Measurements from ENCODE around the gene NELL1.

The NELL1 gene

DNA sequence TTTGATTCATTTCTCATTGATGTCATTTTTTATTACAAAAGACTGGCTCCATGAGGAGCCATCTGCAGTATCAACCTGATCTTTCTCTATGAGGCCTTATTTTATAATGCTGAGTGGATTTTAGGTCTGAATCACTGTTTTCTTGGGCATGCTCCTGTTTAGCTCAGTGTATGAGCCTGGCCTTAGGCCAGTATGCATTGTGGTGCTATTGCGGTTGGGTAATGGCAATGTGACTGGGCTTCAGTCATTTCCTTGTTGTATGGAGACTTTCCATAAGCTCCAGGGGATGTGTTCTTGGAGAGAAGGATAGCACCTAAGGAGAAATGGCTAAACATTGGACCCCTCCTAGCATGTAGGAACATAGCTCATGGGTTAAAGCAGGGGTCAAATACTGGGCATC, 293.2 kb downstream of the NELL1 start:
- DNase-seq (ENCODE audit: low spot score) (no peak), FAIRE-seq (no peak)

DNA sequence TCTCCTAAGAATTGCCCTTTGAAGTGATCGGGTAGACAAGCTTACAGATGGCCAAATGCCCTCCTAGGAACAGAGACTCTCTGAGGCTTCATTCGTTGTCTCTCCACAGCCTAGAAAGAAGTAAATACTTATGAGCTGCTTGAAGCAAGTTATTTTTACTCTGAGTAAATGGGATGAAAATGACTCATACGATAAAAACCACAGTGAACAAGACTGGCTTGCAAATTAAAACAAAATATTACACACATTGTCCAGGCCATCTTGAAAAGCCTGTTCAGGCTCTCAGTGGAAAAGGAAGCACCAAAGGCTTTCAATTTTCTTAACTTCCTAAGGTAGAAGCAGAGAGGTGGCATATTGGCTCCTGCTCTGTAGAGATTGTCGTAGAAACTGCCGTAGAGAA, 294.2 kb downstream of the NELL1 start:
- DNase-seq (ENCODE audit: low spot score) (no peak), FAIRE-seq (no peak)

DNA sequence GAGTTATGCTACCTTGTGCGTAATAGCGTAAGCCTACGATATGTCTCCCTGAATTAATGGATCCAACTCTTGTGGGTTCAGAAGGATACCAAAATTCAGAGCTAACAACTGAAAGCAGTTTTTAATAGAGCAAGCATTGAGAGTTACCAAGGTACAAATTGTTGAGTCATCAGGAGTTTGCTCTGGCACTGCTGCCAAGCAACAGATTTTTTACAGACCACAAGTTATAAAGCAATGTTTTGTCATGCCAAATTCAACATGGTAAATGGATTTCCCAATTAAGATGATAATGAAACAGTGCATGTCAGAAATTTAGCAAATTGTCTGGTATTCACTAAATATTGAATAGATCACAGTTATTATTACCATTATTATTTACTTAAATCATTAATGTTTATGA, 295.6 kb downstream of the NELL1 start:
- DNase-seq (ENCODE audit: low spot score) (no peak), FAIRE-seq (no peak)

DNA sequence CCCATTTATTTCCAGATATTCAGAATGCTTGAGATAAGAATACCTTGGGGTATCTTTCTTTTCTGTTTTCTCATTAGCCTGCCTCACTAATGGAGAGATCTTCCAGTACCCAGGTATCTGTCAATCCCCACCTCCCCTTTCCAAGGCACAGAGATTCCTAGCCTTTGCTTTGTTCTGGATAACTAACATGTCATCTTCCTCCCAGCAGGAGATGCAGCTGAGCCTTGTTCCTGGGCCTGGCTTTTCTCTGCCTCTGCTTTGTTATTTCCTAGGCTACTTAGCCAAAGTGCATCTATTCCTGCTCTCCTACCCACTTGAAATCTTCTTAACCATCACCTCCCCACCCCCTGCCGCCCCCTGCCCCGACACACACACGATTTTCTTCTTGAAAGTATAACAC, 297.1 kb downstream of the NELL1 start:
- DNase-seq (ENCODE audit: low spot score) (no peak), FAIRE-seq (no peak)

DNA sequence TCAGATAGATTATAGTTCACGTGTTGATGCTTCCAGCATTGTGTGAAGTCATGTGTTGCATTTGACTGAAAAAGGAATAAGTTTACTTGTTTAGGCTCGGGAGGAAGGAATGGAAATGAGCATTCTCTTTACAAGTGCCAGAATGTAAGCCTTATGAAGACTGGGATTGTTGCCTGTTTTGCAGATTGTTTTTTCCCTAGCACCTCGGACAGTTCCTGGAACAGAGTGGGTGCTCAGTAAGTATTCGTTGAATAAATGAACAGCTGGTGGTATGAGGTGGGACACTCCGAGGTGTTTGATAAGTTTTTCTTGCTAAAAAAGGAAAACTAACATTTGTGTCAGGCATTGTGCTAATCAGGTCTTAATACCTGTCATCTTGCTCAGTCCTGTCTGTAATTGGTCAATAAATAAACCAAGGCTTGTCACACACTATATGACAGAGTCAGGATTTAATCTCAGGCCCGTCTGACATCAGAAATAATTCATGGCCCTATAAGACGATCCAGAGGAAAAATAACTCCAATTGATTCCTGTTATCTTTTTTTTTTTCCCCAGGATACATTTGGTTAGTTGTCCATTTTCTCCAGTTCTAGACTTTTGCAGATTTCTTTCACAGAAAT, 304.7 kb downstream of the NELL1 start:
- FAIRE-seq (no peak), DNase-seq (ENCODE audit: low spot score) (no peak)

DNA sequence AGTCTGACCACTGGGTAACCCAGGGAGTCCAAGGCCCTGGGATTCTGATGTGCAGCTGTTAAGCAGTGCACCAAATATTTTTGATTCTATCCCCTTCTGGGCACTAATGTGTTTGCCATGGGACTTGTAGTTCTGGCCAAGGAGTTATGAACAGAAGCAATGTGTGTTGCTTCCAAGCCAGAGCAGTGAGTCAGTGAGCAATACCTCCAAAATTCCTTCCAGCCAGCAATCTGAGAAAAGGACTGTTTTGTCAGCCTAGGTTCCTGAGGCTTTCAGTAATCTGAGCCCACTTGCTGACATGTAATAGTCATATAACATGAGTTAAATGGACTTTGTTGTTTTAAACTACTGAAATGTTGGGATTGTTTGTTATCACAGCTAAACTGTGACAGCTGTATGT, 311.4 kb downstream of the NELL1 start:
- FAIRE-seq (no peak), DNase-seq (ENCODE audit: low spot score) (no peak)

DNA sequence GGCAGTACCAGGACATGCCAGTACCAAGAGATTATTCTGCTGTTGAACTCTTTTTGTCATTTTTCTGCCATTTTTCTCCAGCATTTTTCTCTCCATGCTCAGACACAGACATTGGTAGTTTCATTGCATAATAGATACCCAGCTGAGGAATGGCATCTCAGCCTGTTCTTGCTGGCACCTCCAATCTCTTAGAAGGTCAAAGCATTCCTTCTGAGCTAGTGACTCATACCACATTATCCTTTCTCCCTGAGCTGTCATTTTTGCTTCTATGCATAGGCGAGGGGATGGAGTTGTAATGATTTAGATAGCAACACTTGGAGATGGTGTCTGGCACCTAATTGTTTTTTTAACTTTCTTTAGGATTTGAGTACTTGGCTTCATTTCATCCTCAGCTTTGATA, 321.1 kb downstream of the NELL1 start:
- no peak for FAIRE-seq
- DNase-seq (ENCODE audit: low spot score): no peak

DNA sequence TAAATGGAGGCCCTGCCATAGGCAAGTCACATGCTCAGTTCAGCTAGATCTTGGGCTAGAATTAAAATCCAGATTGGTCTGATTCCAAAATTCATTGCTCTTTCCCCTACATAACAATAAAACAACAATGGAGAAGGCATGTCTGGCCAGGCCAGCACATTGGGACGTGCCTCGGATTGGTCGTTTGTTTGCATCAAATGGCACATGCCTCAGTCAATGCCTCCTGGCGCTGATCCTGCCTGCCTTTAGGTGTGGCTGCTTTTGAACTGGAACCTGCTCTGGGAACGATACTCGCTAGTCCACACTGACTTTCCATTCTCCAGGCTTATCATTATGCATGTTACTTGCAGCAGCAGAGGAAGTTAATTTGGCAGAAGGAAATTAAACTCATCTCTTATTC, 322.1 kb downstream of the NELL1 start:
- DNase-seq (ENCODE audit: low spot score): no peak

DNA sequence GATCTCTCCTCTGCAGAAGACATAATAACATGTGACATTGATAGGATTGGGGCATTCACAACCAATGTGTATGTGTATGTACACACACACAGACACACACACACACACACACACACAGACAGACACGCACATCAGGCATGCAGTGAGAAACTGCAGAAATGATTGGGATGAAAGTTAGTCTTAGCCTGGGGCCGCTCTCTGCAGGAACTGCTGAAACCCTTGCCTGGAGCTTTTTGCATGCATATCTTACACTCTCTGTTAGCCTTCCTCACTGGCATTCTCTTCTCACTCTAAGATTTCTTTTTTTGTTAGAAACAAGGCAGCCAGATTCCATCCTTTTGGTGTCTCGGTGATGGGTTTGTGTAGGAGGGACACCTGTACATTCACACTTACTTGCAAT, 337.9 kb downstream of the NELL1 start:
- FAIRE-seq (no peak), DNase-seq (ENCODE audit: low spot score) (no peak)

More for the DNA sequence above, 322.1 kb downstream of the NELL1 start:
- no peak for FAIRE-seq

DNA sequence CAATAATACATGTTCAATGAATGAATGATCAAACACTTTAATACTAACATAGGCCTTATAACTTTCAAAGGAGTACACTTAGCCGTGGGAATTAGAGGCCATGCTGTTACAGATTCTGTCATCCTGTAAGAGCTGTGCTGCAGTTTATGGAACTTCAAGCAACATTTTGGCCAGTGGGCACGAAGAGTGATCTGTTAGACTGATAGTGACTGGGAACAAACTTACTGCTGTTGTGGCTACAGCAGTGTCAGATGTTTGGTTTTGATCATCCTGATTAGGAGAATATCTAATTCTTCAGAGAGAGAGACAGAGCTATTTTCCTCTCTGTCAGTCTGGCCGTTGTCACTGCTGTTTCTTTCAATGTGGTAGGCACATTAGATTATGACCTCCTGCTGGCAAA, 348.9 kb downstream of the NELL1 start:
- DNase-seq (ENCODE audit: low spot score) (no peak), FAIRE-seq (no peak)

DNA sequence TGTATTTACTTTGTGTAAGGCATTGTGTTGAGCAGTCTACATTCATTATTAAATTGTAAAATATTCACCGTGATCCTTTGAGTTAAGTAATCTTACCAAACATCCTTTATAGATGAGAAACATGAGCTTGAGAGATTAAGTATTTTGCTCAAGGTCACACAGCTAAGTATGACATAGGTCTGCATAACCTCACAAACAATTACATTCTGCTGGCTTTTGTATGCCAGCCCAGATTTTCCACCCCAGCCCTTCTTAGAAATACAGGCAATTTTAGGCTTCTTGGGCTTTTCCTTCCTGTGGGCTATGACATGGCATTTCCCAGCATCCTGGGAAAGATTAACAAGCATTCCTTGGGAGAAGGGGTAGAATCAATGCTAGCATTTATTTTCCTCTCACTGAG, 357.3 kb downstream of the NELL1 start:
- FAIRE-seq: no peak
- DNase-seq (ENCODE audit: low spot score): no peak

DNA sequence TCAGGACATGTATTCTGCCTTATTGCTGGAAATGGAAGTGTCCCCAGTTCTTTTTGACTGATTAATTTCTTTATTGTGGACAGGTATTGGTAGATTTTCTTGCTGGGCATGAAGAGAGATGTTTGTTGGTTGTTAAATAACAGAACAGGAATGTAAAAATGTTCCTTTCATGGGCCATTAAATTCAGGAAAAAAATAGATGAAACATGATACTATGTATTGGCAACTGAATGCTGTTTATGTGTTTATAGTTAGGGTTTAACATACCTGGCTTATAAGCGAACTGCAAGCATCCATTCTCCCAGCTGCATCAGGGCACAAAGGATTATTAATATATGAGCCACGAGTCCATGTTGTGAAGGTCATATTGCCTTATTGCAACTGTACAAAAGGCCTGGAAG, 368.5 kb downstream of the NELL1 start:
- DNase-seq (ENCODE audit: low spot score): no peak
- no peak for FAIRE-seq

DNA sequence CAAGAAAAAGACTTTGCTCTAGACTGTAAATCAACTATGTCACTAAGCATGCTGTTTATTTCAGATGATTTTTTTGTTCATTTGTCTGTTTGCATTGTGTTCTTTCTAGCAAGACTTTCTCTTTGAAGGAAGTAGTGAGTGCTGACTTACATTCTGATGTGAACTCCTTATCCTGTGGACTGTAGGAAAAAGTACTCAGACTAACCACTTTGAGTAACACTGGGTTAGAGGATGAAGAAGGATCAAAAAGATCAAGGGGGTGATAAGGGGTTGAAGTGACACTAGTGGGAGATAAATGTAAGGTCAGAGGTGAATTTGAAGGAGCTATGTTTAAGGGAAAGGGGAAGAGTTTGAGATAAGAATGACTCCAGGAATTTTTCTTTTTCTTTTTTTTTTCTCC, 369.4 kb downstream of the NELL1 start:
- DNase-seq (ENCODE audit: low spot score) (no peak), FAIRE-seq (no peak)

DNA sequence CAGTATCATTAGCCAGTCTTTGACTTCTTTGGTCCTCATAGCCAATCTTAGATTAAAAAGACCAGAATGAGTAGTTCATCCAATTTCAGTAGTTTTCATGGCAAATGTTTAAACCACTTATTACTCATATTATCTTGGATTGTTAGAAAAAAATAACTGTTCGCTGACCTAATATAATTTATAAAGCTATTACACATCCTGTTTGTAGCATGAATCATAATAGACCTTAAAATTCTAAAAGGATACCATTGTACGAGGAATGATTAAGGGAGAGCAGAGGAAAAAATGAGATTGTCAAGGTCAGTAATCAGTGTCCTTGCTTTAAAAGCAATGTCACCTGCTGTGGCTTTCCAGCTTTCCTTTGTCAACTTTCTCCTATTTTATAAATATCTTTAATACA, 371.2 kb downstream of the NELL1 start:
- FAIRE-seq: no peak

DNA sequence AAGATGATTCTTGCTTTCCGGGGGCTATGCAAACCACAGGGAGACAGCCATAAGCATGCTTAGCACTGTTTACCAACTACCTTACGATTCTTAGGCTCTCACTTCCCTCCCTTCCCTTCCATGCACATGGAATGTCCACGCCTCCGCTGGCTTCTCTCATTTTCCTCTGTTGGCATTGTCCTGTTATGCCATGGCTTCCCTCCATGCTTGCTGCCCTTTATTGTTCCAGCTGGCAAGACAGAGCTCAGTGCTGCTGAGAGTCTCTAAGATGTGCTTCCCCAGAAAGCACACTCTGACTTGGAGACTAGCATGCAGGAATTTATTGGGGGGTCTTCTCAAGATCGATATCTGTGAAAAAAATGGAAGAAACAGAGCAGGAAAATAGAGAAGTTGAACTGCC, 379.2 kb downstream of the NELL1 start:
- no peak for DNase-seq (ENCODE audit: low spot score)
- FAIRE-seq: no peak

More for the DNA sequence above, 371.2 kb downstream of the NELL1 start:
- DNase-seq (ENCODE audit: low spot score): no peak

DNA sequence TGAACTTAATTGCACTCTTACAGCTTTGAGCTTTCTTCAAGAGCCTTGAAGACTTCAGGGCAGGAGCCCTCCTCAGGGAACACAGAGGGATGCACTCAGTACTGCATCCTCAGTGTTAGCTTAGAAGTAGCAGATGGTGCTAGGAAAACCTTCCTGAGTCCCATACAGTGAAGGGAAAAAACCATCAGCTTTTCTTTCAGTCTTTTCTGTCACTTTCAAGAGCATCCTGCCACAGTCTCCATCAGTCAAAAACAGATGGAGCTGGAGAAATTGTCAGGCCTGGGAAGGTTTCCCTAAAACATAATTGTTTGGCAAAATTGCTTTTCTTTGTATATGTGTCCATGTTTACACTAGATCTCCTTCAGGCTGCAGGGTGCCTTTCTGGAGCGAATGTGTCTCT, 384.1 kb downstream of the NELL1 start:
- no peak for DNase-seq (ENCODE audit: low spot score)
- no peak for FAIRE-seq

DNA sequence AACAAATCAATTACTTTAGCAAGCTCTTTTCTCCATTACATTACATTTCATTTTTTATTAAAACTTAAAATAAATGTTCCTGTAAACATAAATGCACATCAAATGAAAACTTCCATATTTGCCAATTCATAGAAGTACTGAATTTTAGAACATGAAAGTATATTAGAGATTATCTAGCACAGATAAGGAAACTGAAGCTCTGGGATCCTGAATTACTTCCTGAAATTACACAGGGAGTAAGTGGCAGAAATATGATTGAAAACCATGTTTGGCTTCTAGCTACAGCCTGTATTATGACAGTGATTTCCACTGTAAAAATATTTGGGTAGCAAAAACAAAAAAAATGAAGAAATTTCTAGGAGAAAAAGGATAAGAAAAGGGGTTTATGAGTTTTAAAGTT, 387.3 kb downstream of the NELL1 start:
- no peak for FAIRE-seq
- no peak for DNase-seq (ENCODE audit: low spot score)

DNA sequence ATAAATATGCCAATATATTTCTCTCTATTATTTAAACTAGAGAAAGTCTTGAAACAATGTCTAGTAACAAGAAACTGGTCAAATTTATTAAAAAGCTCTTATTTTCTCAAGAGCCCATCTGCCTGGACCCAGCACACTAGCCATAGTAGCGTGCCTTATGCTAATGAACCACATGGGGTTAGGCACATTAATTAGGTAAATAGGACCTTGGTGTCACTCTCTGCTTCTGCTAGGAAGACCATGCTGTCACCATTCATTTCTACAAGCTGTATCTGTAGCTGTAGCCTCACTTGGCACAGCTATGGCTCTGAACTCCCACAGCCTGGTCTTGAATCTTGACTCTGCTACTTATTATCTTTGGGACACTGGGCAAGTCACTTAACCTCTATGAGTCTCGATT, 390.5 kb downstream of the NELL1 start:
- no peak for FAIRE-seq
- DNase-seq (ENCODE audit: low spot score): no peak

DNA sequence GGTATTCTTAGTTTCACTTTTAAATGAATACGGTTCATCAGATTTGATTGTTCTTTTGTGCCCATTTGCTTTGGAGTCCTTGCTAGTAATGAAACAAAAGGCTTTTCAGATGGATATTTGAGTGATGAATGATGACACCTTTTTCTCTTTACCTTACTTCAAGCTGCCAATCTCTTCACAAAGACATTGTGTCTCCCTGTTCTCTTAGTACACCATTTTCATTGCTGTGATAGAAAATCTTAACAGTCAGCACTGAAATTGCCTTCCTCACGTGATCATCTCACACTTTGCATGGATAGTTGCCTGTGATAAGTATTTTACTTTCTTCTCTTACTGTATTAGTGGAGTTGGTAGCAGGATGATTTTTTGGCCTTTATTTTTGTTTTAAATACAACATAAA, 396.6 kb downstream of the NELL1 start:
- FAIRE-seq: no peak
- no peak for DNase-seq (ENCODE audit: low spot score)

DNA sequence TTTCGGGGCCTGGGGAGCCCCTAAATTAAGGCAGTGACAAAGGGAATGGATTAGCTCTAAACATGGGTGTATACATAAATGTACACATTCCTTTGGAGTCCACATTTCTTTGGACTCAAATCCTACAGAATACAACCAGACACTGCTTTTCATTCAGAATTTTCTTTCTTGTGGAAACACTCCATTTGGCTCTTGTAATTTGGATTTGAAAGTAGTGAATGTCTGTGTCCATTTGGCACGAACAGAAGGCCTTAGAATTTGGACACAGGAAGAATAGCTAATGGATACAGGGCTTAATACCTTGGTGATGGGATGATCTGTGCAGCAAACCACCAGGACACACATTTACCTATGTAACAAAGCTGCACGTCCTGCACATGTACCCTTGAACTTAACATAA, 399.5 kb downstream of the NELL1 start:
- DNase-seq (ENCODE audit: low spot score) (no peak), FAIRE-seq (no peak)

DNA sequence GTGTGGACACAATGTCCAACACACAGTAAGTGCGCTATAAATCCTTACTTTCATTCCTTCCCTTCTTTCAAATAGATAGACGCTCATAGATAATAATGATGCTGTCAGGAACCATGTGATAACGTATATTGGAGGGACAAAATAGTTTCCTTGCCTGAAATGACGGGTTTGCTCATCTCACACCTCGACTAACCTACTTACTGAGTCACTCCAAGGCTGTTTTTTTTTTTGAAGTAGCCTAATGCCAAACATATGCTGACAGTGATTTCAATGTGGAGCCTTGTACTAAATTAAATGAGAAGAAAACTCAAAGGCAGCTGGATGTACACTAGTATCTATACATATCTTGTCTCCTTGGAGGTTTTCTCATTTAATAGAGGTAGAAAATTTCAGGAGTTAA, 400.5 kb downstream of the NELL1 start:
- DNase-seq (ENCODE audit: low spot score) (no peak), FAIRE-seq (no peak)

DNA sequence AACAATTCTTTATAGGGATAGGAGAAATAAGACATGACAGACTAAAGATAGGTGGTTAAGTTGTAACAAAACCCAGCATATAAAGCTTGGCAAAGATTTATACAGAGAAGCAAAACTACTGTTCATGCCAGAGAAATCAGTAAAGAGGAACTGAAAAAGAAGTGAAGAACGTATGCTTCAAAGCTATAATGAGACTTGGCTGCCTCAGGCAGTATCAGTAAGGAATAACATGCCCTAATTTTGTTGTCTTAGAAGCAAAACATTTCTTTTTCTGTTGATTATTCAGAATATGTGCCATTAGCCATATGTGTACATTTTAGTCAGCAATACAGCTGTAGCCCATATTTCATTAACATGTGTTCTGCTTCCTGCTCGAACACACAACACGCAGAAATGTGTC, 403.2 kb downstream of the NELL1 start:
- FAIRE-seq: no peak
- no peak for DNase-seq (ENCODE audit: low spot score)

DNA sequence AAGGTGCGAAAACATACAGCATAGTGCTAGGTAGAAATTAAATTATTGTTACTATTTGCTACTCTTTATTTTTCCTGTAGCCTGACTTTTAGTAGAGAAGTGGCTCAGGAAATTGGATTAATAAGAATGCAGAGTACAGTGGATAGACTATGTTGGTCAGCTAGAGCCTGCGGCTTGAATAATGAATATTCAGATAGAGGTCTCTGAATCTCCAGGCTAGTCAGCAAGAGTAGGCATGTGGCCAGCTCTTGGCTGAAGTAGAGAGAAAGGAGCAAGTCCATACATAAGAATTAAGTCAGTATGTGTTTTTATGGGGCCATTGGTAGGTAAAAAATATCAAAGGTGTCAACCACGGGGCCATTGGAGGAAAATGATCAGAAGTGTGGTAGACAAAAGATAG, 413.5 kb downstream of the NELL1 start:
- DNase-seq (ENCODE audit: low spot score) (no peak), FAIRE-seq (no peak)

DNA sequence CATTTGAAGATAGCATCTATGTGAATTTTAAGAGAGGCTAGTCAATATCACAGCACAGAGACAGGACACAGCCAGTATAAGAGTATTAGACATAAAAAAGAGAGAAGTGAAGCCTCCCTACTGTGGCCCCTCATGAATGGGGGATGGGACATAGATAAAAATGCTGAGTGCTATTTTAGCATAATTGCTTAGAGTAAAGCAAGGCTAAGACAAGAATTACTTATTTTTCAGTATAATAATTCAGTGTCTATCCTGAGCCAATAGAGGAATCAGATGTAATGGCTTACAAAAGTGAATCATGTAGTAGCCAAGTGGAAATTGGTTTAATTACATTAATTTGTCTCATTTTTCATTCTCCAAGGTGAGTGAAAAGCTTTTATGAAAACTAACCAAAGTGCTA, 419.5 kb downstream of the NELL1 start:
- DNase-seq (ENCODE audit: low spot score) (no peak), FAIRE-seq (no peak)
